Sigmoid colon (tissue), 4 donors: Measurements from ENCODE around the gene IGFL4.

Experiments used
- CTCF ChIP-seq, 4 experiments: fragments of 450-650 bp in 3 of 4; fragments of 200-600 bp in 1 of 4; IDR thresholded peaks; one replicate each; pipeline ENCODE4 v1.5.1; 2016 to 2019; ENCODE audit warnings: antibody characterized with exemption in 4 of 4, mild to moderate bottlenecking in 3 of 4, moderate library complexity in 2 of 4
- EP300 ChIP-seq, 4 donors: sonication (generic); formaldehyde crosslinking; IDR thresholded peaks; one replicate each; pipeline ENCODE4 v1.6.1; 2017; ENCODE audit warnings: antibody characterized with exemption in 4 of 4
- POLR2A ChIP-seq, 2 donors: fragments of 450-650 bp; IDR thresholded peaks; one replicate each; pipeline ENCODE4 v1.6.1; 2016; ENCODE audit warnings: antibody characterized with exemption in 2 of 2, mild to moderate bottlenecking in 2 of 2, moderate library complexity in 2 of 2

- no peak for TF ChIP-seq CTCF (IDR thresholded peaks at IDR 0.05)
- no peak for TF ChIP-seq EP300 (IDR thresholded peaks at IDR 0.05)
- no peak for TF ChIP-seq POLR2A (IDR thresholded peaks at IDR 0.05)
Measured at GRCh38 chr19:46066471-46066870, 25.7 kb upstream of the IGFL4 start.
